ENCODE measurements around the gene SLC1A7.
A peak's percentile ranks its signal among the peaks of the same experiment; 100 is the strongest.

Gene SLC1A7

DNA sequence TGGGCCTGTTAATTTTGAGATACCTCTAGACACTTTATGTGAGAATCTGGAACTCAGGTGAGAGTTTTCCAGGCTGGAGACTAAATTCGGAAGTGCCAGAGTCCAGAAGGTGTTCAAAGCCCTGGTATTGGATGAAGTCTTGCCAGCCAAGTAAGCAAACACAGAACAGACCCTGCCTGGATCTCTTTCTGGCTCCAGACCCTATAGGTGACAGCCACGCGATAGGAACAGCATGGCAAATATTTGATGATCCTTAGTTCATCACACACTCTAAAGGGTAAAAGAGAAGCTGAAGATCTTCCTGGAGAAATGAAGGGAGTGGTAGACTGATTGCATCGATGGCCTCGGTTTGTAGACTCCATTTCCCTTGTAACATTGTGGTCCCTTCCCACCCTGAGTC is 30.7 kb downstream of the SLC1A7 start:
- in situ Hi-C loops (cut with HindIII; ENCODE audit: low sequenced_read_pairs): no loop called here
- DNase-seq (ENCODE audit: low read depth): no peak
- no peak overlapping the region for H3K4me3 ChIP-seq (ENCODE audit: low read depth, low read length)
- TF ChIP-seq, protein P1, sequence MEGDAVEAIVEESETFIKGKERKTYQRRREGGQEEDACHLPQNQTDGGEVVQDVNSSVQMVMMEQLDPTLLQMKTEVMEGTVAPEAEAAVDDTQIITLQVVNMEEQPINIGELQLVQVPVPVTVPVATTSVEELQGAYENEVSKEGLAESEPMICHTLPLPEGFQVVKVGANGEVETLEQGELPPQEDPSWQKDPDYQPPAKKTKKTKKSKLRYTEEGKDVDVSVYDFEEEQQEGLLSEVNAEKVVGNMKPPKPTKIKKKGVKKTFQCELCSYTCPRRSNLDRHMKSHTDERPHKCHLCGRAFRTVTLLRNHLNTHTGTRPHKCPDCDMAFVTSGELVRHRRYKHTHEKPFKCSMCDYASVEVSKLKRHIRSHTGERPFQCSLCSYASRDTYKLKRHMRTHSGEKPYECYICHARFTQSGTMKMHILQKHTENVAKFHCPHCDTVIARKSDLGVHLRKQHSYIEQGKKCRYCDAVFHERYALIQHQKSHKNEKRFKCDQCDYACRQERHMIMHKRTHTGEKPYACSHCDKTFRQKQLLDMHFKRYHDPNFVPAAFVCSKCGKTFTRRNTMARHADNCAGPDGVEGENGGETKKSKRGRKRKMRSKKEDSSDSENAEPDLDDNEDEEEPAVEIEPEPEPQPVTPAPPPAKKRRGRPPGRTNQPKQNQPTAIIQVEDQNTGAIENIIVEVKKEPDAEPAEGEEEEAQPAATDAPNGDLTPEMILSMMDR (IDR thresholded peaks at IDR 0.05; ENCODE audit: low read depth, low read length, missing control alignments): no peak

DNA sequence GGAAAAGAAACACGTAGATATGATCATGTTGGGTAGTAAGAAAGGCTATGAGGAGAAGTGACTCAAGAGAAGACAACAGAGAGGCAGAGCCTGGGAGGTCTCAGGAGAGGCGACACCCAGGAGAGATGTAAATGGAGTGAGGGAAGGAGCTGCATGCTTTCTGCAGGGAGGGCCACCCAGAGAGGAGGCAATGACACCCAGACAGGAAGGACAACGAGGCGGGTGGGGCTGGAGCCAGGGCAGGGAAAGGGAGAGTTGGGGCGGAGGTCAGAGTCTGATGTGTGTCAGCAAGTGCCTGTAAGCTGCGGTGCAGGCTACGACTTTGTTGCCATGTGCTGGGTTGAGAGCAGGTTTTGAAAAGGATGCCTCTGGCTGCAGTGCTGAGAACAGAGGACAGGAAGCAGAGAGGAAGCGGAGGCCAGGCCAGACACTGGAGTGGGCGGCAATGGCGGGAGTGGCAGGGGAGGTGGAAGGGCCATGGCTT is 31.3 kb downstream of the SLC1A7 start:
- TF ChIP-seq, protein P1 (IDR thresholded peaks at IDR 0.05; ENCODE audit: low read depth, low read length, missing control alignments): no peak
- no peak overlapping the region for H3K4me3 ChIP-seq (ENCODE audit: low read depth, low read length)
- no peak for DNase-seq (ENCODE audit: low read depth)
- in situ Hi-C loops (cut with HindIII; ENCODE audit: low sequenced_read_pairs): no loop called here

DNA sequence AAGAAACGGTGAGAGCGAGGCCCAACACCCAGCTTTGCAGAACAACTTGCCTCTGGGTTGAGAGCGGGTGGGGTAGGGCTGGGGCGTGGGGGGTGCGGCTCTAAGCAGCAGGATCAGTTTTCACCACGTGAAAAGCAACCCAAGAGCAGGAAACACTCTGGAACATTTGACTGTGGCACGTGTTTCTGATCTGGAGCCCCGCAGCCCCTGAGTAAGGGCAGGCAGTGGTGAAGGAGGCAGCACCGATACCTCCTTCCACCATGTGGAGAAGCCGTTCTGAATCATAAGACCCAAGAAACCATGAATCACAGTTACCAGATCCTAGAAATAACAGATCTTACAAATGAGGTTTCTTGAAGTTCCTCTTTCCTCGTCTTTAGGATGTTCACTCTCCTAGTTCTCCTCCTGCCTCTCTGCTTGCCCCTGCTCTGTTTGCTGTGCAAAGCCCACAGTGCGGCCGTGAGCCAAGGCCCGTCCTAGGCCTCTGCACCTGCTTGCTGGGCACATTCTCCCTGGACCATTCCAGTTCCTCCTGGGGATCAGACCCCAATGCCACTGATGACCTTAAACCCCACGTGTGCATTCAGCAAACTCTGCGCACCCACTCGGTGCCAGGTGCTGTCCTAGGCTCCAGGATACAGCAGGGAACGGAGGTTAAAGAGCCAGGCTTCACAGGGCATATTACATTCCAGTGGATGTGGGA is 31.9 kb downstream of the SLC1A7 start:
- in situ Hi-C loops (cut with HindIII; ENCODE audit: low sequenced_read_pairs): no loop called here
- H3K4me3 ChIP-seq (ENCODE audit: low read depth, low read length): no peak overlapping the region
- TF ChIP-seq, protein P1 (IDR thresholded peaks at IDR 0.05; ENCODE audit: low read depth, low read length, missing control alignments): no peak
- DNase-seq (ENCODE audit: low read depth): no peak

DNA sequence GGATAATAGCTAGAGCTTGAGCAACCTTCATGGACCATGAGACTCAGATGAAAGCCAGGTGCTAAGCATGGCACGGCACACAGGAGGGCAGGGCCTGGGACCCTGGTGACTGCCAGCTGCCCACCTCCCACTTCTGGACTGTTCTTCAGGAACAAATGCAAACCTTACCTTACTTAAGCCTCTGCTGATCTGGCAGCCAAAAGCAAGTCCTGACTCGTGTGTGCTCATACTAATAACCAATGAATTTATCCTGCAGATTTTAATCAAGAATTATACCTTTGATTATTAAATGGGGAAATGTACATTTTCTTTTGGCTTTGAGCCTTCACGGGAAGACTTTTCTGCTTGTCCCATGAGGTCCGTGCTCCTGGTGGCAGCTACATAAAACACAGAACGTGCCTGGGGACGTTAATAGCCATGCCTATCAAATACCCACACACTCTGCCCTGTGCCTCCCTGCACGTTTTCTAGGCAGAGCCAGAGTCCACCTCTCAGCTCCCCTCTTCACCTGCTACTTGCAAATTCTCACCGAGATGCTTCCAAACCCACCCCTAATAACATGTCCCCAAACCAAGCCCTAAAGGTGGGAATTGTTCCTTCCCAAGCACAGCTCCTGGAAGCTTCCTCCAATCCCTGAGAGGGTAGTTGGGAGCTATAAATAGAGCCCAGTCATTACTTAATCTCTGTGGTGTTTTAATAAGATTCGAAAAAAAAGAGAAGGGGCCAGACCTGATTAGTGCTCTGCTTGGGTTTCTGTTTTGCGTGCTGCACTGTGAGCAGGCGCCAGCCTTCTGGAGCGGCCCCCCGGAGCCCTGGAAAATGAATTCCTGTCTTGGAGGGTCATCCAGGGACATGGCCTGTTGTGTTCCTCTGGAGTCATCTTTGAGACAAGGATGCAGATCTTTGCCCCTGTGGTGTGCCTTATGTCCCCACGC is 33.5 kb downstream of the SLC1A7 start:
- no peak overlapping the region for H3K4me3 ChIP-seq (ENCODE audit: low read depth, low read length)
- DNase-seq (ENCODE audit: low read depth): no peak
- in situ Hi-C loops (cut with HindIII; ENCODE audit: low sequenced_read_pairs): no loop called here
- TF ChIP-seq, protein P1 (IDR thresholded peaks at IDR 0.05; ENCODE audit: low read depth, low read length, missing control alignments): no peak

DNA sequence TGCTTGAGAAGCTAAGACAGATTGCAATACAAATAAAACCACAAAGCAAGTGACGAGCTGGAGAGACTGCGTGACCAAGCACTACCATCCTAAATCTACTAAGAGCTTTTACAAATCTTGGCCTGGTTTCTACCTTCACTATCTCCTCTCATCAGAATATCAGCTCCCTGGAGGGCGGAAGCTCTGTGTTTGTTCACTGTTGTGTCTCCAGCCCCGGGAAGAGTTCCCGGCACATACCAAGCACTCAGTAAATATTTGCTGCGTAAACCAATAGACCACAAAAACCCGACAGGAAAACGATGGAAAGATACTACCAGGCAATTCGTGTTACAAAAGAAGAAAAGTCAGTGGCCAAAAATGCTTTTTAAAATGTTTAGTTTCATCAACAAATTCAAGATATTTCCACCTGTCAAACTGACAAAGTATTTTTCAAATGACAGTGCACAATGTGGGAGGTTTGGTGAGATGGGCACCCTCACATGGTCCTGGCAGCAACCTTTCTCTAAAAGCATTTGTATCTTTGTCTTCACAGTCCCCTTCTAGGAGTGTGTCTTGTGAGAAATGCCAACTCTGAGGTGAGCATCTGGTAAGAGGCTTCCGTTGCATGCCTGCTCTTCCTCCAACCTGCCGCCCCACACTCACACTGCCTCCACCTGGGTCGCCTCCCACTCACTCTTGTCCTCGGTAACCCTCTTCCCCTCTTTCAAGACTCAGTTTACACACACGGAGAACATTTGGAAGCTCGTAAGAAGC is 34.7 kb downstream of the SLC1A7 start:
- DNase-seq (ENCODE audit: low read depth): peak; percentile 53
- no peak overlapping the region for H3K4me3 ChIP-seq (ENCODE audit: low read depth, low read length)
- in situ Hi-C loops (cut with HindIII; ENCODE audit: low sequenced_read_pairs): no loop called here
- TF ChIP-seq, protein P1 (IDR thresholded peaks at IDR 0.05; ENCODE audit: low read depth, low read length, missing control alignments): no peak

DNA sequence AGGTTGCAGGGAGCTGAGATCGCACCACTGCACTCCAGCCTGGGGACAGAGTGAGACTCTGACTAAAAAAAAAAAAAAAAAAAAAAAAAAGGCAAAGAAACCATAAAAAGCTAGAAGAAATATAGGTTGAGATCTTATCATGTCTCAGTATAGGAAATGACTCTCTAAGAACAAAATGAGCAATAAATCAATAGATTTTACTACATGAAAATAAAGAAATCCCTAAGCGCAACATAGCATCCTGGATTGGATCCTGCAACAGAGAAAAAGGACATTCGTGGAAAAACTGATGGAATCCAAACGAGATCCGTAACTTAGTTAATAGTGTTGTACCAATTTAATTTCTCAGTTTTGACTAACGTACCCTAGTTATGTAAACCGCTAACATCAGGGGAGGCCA is 35.3 kb downstream of the SLC1A7 start:
- TF ChIP-seq, protein P1 (IDR thresholded peaks at IDR 0.05; ENCODE audit: low read depth, low read length, missing control alignments): no peak
- DNase-seq (ENCODE audit: low read depth): no peak
- in situ Hi-C loops (cut with HindIII; ENCODE audit: low sequenced_read_pairs): no loop called here
- H3K4me3 ChIP-seq (ENCODE audit: low read depth, low read length): no peak overlapping the region
